DND-41 (cell line): ENCODE data around the gene PBLD.

ENCODE experiments used
- CTCF ChIP-seq: IDR thresholded peaks from 2 replicates; pipeline ENCODE4 v1.5.1; 2012; ENCODE audit warnings: borderline replicate concordance, low read length, moderate library complexity, mild to moderate bottlenecking; ENCODE audit not compliant: poor library complexity, severe bottlenecking; ENCODE audit errors: extremely low read depth
- EZH2 ChIP-seq: IDR thresholded peaks from 3 replicates; pipeline ENCODE4 v1.6.1; 2012; ENCODE audit warnings: borderline replicate concordance, low read depth, mild to moderate bottlenecking, moderate library complexity, low read length, inconsistent platforms; ENCODE audit not compliant: severe bottlenecking

GRCh38 chr10:68310531-68310930 lies 22.2 kb downstream of the PBLD start:
- TF ChIP-seq CTCF (no peak), EZH2 (no peak)
